WTC11 (cell line): ENCODE results near the gene HOXA9. TPM values are rescaled to one million over a fixed set of nuclear protein-coding genes. Genes with fewer than 3 reads are reported as not detected.
A peak's percentile ranks its signal among the peaks of the same experiment; 100 is the strongest.

Experiments
- ATAC-seq: fragments of 200-7000 bp; cut with Tn5 transposase; 2 replicates; pipeline ENCODE4 v1.10.0; 2021; ENCODE audit warnings: mild to moderate bottlenecking, moderate library complexity
- CTCF ChIA-PET: fragments of 300-600 bp; sonication (Branson Sonifier 250); formaldehyde crosslinking; loops from one replicate; lab custom pipeline; 2021; ENCODE audit warnings: antibody characterized with exemption; lab: Charles Lee
- POLR2A ChIA-PET: fragments of 350-600 bp; sonication (Branson Sonifier 250); formaldehyde crosslinking; loops from one replicate; lab custom pipeline; 2021; ENCODE audit warnings: antibody characterized with exemption; lab: Charles Lee
- DNase-seq: peaks from one replicate; pipeline ENCODE4 v3.0.0; 2021; ENCODE audit warnings: low spot score
- H3K27ac Mint-ChIP-seq: 2 replicates; pipeline ENCODE4 v1.8.0; 2021; ENCODE audit warnings: mixed read lengths
- H3K27me3 Mint-ChIP-seq: 2 replicates; pipeline ENCODE4 v1.8.0; 2021; ENCODE audit warnings: low read depth, mild to moderate bottlenecking, moderate library complexity, mixed read lengths
- H3K36me3 Mint-ChIP-seq: 2 replicates; pipeline ENCODE4 v1.8.0; 2021; ENCODE audit warnings: mixed read lengths
- H3K4me1 Mint-ChIP-seq: 2 replicates; pipeline ENCODE4 v1.8.0; 2022; ENCODE audit warnings: mixed read lengths
- H3K4me3 Mint-ChIP-seq: 2 replicates; pipeline ENCODE4 v1.8.0; 2021; ENCODE audit warnings: mild to moderate bottlenecking, moderate library complexity, mixed read lengths
- H3K9me3 Mint-ChIP-seq: 2 replicates; pipeline ENCODE4 v1.8.0; 2021; ENCODE audit warnings: mixed read lengths
- ATF1 ChIP-seq: sonication (generic); formaldehyde crosslinking; IDR thresholded peaks from 2 replicates; pipeline ENCODE4 v1.8.1; 2023; ENCODE audit warnings: mild to moderate bottlenecking, moderate library complexity, missing genetic modification reagents
- CBFB ChIP-seq: sonication (generic); formaldehyde crosslinking; IDR thresholded peaks from 2 replicates; pipeline ENCODE4 v1.8.1; 2022; ENCODE audit warnings: mild to moderate bottlenecking, low read depth, missing genetic modification reagents
- CTCF ChIP-seq: fragments of 200-600 bp; IDR thresholded peaks from 2 replicates; pipeline ENCODE4 v1.8.0; 2022; ENCODE audit warnings: antibody characterized with exemption
- E2F1 ChIP-seq: sonication (generic); formaldehyde crosslinking; IDR thresholded peaks from 2 replicates; pipeline ENCODE4 v1.8.0; 2022; ENCODE audit warnings: mild to moderate bottlenecking, missing genetic modification reagents
- EMX1 ChIP-seq: fragments of 250-450 bp; sonication (Bioruptor Pico); IDR thresholded peaks from 2 replicates; pipeline ENCODE4 v1.8.0; 2021; ENCODE audit warnings: mild to moderate bottlenecking
- ESRRA ChIP-seq: sonication (generic); formaldehyde crosslinking; IDR thresholded peaks from 2 replicates; pipeline ENCODE4 v1.8.1; 2022; ENCODE audit warnings: mild to moderate bottlenecking, missing genetic modification reagents, borderline replicate concordance
- FOXJ3 ChIP-seq: sonication (generic); formaldehyde crosslinking; IDR thresholded peaks from 2 replicates; pipeline ENCODE4 v1.9.0; 2021; ENCODE audit warnings: missing genetic modification reagents, mild to moderate bottlenecking, borderline replicate concordance
- FOXK1 ChIP-seq: sonication (generic); formaldehyde crosslinking; IDR thresholded peaks from 2 replicates; pipeline ENCODE4 v1.8.0; 2022; ENCODE audit warnings: mild to moderate bottlenecking, moderate library complexity, missing genetic modification reagents
- IRF1 ChIP-seq: sonication (generic); formaldehyde crosslinking; IDR thresholded peaks from 2 replicates; pipeline ENCODE4 v1.8.0; 2023; ENCODE audit warnings: missing genetic modification reagents
- JUN ChIP-seq: sonication (generic); formaldehyde crosslinking; IDR thresholded peaks from 2 replicates; pipeline ENCODE4 v1.8.0; 2023; ENCODE audit warnings: mild to moderate bottlenecking, missing genetic modification reagents
- MAX ChIP-seq: sonication (generic); formaldehyde crosslinking; IDR thresholded peaks from 2 replicates; pipeline ENCODE4 v1.8.0; 2022; ENCODE audit warnings: mild to moderate bottlenecking, missing genetic modification reagents
- SOX15 ChIP-seq: fragments of 250-450 bp; sonication (Bioruptor Pico); IDR thresholded peaks from 2 replicates; pipeline ENCODE4 v1.9.0; 2021; ENCODE audit warnings: mild to moderate bottlenecking
- TCF7 ChIP-seq: sonication (generic); formaldehyde crosslinking; IDR thresholded peaks from 2 replicates; pipeline ENCODE4 v1.8.0; 2022; ENCODE audit warnings: mild to moderate bottlenecking, low read depth, missing genetic modification reagents, moderate library complexity
- ZNF138 ChIP-seq: sonication (generic); formaldehyde crosslinking; conservative IDR thresholded peaks from 2 replicates; pipeline ENCODE4 v1.8.1; 2022; ENCODE audit warnings: mild to moderate bottlenecking, moderate library complexity, missing genetic modification reagents
- ZNF281 ChIP-seq: sonication (generic); formaldehyde crosslinking; IDR thresholded peaks from 2 replicates; pipeline ENCODE4 v1.8.0; 2023; ENCODE audit warnings: mild to moderate bottlenecking, missing genetic modification reagents
- ZNF423 ChIP-seq: fragments of 250-450 bp; sonication (Bioruptor Pico); IDR thresholded peaks from 2 replicates; pipeline ENCODE4 v2.1.2; 2022; ENCODE audit warnings: mild to moderate bottlenecking, moderate library complexity
- ZNF532 ChIP-seq: fragments of 250-450 bp; sonication (Bioruptor Pico); IDR thresholded peaks from 2 replicates; pipeline ENCODE4 v1.9.0; 2021; ENCODE audit warnings: mild to moderate bottlenecking, borderline replicate concordance
- total RNA-seq: library from RNA; stranded (reverse); gene quantifications from 3 replicates; pipeline ENCODE4 v1.2.3, GENCODE V29; 2021

The HOXA9 gene
- total RNA-seq, 1 experiment from 2014 or later = not detected

- TF ChIP-seq ZNF532 = no peak
- TF ChIP-seq ZNF138 (CRISPR knock-in tag) = no peak
- no peak for TF ChIP-seq TCF7
- TF ChIP-seq E2F1 = no peak
Observed at GRCh38 chr7:27198138-27198841, 33.0 kb upstream of the HOXA9 start (continued).

- TF ChIP-seq ATF1 (CRISPR knock-in tag) (no peak), ZNF281 (CRISPR knock-in tag) (no peak), FOXJ3 (CRISPR knock-in tag) (no peak), SOX15 (CRISPR knock-in tag) (no peak), MAX (CRISPR knock-in tag) (no peak), FOXK1 (CRISPR knock-in tag) (no peak), ZNF423 (CRISPR knock-in tag) (no peak)
- H3K27me3 Mint-ChIP-seq = peaks cover 96% of the 10 kb centered on the region
- H3K36me3 Mint-ChIP-seq = no peaks in the 10 kb centered on the region
- no peaks in the 10 kb centered on the region for H3K9me3 Mint-ChIP-seq
- H3K4me3 Mint-ChIP-seq = no peak overlapping the region
- H3K27ac Mint-ChIP-seq = no peak overlapping the region
- ChIA-PET POLR2A (no interaction called here), CTCF (no interaction called here)
- DNase-seq (no peak), ATAC-seq (no peak)
- peaks cover 24% of the 10 kb centered on the region for H3K4me1 Mint-ChIP-seq
Observed at GRCh38 chr7:27197137-27198042, 32.1 kb upstream of the HOXA9 start.

GRCh38 chr7:27196287-27196767 lies 31.0 kb upstream of the HOXA9 start:
- TF ChIP-seq CTCF (peak; percentile 55), CBFB (CRISPR knock-in tag) (no peak), JUN (CRISPR knock-in tag) (no peak), ESRRA (CRISPR knock-in tag) (peak; percentile 92; the same call in 1 of the 2 replicates), IRF1 (CRISPR knock-in tag) (no peak), EMX1 (no peak), E2F1 (no peak)
- peak; percentile 90 for DNase-seq
- H3K36me3 Mint-ChIP-seq = no peaks in the 10 kb centered on the region
- H3K27ac Mint-ChIP-seq = no peak overlapping the region
- H3K4me1 Mint-ChIP-seq = peaks cover 17% of the 10 kb centered on the region
- peaks cover 96% of the 10 kb centered on the region for H3K27me3 Mint-ChIP-seq
- no peak overlapping the region for H3K4me3 Mint-ChIP-seq
- ChIA-PET CTCF (interaction anchor here (0.5 to 4.2 kb wide), 66 partner anchors 9 to 1430 kb away, joined by 3 to 32 read pairs (median 4); partner anchors contain the start of genes EVX1, HIBADH, HOXA11 and TAX1BP1), POLR2A (interaction anchor here (0.5 kb wide), 1 partner anchor 812 kb away, joined by 3 read pairs; no protein-coding TSS in a partner anchor)
- no peak for ATAC-seq
- no peaks in the 10 kb centered on the region for H3K9me3 Mint-ChIP-seq
